GM18909 (cell line): ENCODE data around the gene PLCB4.

Experiments used
- ATAC-seq: cut with Tn5 transposase; IDR thresholded peaks from one replicate; pipeline ENCODE4 v1.9.1; 2021; ENCODE audit warnings: mild to moderate bottlenecking; ENCODE audit not compliant: unreplicated experiment, poor library complexity

PLCB4 gene

GRCh38 chr20:9054176-9054575, 14.7 kb upstream of the PLCB4 start:
- ATAC-seq, result no peak

DNA sequence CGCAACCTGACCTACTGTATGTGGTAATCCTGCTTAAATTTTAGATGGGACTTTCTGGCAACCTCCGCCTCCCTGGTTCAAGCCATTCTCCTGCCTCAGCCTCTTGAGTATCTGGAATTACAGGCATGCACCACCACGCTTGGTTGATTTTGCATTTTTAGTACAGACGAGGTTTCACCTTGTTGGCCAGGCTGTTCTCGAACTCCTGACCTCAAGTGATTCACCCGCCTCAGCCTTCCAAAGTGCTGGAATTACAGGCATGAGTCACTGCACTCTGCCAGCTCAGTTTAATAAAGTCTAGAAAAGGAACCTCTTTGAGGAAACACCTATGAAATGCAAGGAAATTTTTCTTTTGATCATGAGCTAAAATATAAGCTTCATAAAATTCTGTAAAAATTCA, 9.0 kb upstream of the PLCB4 start:
- ATAC-seq, result no peak

- no peak for ATAC-seq
Measured at GRCh38 chr20:9061434-9061833, 7.5 kb upstream of the PLCB4 start.

DNA sequence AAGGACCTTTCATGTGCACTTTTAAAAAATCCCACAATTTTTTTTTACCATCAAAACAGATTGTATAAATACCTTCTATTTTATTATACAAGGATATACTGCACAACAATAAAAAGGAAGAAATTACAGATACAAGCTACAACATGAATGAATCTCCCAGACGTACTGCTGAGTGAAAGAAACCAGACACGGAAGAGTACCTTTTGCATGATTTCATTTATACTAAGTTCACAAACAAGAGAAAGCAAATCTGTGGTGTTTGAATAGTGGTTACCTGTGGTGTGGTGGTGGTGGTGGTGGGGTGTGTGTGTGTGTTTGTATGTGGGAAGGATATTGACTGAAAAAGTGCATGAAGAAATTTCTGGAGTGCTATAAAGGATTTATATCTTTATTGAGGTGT, 6.8 kb upstream of the PLCB4 start:
- no peak for ATAC-seq

GRCh38 chr20:9066191-9066590, 2.7 kb upstream of the PLCB4 start:
- ATAC-seq, result no peak

GRCh38 chr20:9068233-9068801, 570 bp upstream of the PLCB4 start:
- no peak for ATAC-seq

GRCh38 chr20:9070304-9070703, 1.4 kb downstream of the PLCB4 start:
- no peak for ATAC-seq

GRCh38 chr20:9071976-9072726, 3.3 kb downstream of the PLCB4 start:
- no peak for ATAC-seq

DNA sequence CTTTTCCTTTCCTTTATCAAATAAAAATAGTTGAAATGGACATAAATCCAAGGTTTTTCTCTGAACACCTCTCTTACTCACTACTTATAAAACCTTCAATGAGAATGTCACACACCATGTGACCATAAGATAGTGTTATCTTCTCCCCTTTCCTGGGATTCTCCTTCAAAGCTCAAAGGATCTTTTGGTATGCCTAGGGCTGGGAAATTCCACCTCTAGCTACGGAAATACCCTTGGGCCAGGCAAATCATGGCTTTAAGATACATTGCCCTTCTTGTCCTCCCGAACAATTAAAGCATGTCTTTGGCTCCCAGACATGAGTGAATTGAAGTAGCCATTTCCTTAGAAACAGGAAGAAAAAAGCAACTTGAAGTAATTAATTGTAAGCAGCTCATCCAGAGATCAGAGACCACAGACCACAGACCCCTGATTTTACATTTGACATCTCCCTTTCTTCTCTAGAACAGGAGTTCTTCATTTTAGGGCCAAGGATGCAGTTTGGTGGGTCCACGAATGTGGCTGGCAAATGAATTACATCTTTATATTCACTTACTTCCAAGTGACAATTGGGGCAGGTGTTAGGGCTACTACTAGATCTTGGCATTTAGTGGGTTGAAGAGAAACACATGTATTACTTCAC, 4.1 kb downstream of the PLCB4 start:
- no peak for ATAC-seq

DNA sequence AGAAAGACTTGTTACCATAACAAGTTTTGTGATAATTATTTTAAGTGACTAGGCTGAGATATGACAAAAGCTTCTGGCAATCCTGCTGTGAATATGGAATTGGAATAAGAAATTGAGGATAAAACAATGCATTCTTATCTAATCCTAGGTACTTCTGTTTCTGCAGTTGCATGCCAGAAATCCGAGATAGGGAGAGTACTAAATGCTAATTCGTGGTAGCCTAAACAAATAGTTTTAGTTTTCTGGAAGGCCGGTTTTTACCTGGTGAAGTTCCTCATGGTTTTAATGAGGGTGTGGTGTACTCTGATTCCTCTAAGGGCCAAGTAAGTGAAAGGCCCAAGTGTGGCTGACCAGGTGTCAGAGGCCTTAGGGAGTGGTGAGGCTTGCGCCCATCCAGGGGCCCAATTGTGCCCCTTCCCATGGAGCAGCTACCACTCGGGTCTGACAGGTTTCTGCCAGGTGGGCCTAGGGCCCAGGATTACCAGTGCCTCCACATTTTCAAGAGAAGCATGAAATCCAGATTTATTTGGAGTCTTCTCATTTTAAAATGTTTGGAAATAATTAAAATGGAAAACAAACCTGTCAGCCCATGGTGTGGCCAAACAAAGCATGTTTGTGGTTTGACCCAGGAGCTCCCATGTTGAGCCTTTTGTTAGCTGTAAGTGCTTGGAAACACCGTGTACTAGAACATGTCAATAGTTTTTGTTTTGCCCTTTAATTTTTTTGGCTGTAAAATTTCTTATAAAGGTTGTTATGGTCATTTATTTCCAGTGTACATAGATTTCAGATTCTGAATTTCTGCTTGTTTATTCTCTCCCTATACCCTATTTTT, 6.6 kb downstream of the PLCB4 start:
- no peak for ATAC-seq

DNA sequence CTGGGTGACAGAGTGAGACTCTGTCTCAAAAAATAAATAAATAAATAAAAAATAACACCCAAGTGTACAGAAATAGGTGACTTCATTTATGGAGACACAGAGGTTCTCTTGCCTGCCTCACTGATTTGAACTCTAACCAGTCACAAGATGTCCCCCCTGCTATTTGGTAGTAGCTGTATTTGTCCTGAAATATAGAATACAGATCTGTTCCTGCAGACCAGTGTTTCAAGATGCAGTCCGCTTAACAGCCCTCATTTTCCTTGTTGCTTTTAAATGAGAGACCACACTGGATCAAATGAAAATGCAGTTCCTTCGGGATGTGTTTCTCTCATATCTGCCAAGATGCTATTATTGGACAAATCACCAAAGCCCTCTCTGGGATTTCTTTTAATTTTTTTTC, 7.6 kb downstream of the PLCB4 start:
- ATAC-seq, result no peak

DNA sequence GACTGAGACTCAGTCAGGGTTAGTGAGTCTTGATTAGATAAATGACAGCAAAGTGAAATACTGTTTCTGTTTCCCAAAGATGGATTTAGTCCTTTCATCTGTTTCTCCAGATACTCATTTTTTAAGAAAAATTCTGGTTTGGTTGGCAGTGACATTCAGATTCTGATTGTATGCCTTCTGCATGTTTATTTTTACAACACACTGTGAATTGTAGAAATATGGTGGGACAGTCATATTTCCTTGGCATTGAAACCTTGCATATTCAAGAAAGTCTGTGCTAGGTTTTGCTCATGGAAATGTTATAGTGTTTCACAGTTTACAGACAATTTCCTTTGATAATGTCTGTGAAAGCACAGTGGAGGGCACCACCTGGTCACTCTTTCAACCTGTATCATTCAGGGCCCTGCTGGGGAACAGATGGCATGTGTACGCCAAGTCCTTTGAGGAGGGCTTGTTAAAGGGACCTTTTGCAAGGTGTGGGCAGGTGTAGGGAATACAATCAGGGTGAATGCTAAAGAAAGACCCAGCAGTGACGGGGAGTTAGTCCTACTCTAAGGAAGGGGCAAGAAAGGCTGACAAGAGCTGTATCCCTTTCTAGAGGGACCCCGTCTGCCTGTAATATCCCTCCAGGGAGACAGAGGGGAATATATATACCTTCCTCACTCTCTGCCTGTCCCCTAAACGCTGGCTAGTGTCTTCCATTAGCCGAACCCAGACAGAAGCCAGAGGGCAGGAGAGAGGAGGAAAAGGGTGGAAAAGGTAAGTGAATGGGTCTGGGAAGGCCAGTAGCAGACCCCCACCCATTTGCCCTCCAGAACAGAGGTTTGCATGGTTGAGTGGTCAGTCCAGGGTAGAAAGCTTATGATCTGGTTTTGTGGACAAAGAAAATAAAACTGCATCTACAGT, 10.2 kb downstream of the PLCB4 start:
- no peak for ATAC-seq

- no peak for ATAC-seq
Measured at GRCh38 chr20:9081423-9081966, 12.6 kb downstream of the PLCB4 start.

DNA sequence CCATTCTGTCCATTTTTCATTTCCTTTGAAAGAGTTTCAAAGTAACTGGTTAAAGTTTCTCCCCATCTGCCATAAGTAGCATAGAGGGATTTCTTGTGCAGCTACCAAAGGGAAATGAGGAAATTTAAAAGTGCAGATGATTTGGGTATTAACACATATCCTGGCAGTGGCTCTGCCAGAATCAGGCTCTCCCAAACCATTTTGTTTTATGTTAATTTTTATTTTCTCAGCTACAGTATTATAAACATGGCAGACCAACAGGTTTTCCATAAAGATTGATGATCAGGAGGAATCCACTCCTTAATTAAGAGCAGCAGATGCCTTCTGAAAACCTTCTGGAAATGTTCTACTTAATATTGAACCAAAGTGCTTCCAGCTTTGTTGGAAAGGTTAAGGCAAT, 13.9 kb downstream of the PLCB4 start:
- ATAC-seq, result no peak

GRCh38 chr20:9087531-9088217, 18.8 kb downstream of the PLCB4 start:
- ATAC-seq, result no peak

DNA sequence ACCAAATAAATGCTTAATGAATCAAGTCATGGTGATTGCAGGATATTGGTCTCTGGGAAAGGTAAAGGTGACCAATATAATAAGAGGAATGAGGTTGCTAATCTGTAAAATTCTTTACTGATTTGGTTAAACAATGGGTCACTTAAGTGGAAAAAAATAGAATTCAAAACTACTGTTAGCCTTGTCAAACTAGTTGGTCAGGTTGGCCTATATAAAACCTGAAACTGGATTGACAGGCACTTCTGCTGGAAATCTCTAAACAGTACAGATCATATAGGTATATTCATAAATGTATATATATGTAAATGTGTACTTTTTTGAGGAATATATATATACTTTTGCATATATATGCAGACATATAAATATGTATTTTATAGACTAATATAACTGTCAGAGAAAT, 19.7 kb downstream of the PLCB4 start:
- no peak for ATAC-seq

- ATAC-seq, result no peak
Measured at GRCh38 chr20:9092113-9092512, 23.2 kb downstream of the PLCB4 start.

DNA sequence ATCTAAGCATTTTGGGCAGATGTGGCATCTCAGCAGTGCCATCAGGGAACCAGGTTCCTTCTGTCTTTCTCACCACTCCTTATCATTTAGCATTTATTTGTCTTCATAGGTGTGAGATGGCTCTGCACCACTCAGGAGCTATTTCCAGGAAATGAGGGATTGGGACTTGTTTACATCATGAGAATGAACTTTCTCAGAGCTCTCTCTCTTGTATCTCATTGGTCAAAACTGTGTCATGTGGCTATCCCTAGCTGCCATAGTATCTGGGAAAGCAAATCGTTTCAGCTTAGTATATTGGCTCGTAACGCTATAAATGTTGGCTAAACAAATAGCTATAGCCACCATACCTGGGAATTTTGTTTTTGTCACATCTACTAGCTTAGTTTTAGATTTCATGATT, 23.8 kb downstream of the PLCB4 start:
- no peak for ATAC-seq
